SU-DHL-6 (cell line): ENCODE measurements around the gene ART4.

Experiments used
- H2AFZ ChIP-seq: fragments of 200-600 bp; sonication (generic); 2 replicates; pipeline ENCODE4 v1.6.1; 2014; ENCODE audit warnings: low read depth, mild to moderate bottlenecking, moderate library complexity, mixed read lengths, antibody characterized with exemption, low read length; ENCODE audit not compliant: severe bottlenecking
- H3F3A ChIP-seq: fragments of 200-600 bp; shearing (Covaris generic); 2 replicates; pipeline ENCODE4 v1.6.0; 2016; ENCODE audit warnings: antibody characterized with exemption, mild to moderate bottlenecking; ENCODE audit not compliant: insufficient read depth
- H3K27ac ChIP-seq: fragments of 200-600 bp; sonication (generic); 2 replicates; pipeline ENCODE4 v1.5.1; 2016; ENCODE audit warnings: low read depth, mild to moderate bottlenecking, low read length, moderate library complexity, mixed read lengths
- H3K27me3 ChIP-seq: fragments of 200-600 bp; sonication (generic), shearing (Covaris generic); 2 replicates; pipeline ENCODE4 v1.6.0; 2014; ENCODE audit warnings: mild to moderate bottlenecking, low read length
- H3K36me3 ChIP-seq: fragments of 200-600 bp; sonication (generic); 2 replicates; pipeline ENCODE4 v1.6.1; 2014; ENCODE audit warnings: mild to moderate bottlenecking, low read length, mixed read lengths
- H3K4me2 ChIP-seq: fragments of 300-600, 200-600 bp; shearing (Covaris generic), sonication (generic); 2 replicates; pipeline ENCODE4 v1.6.0; 2014; ENCODE audit warnings: low read length, low read depth, mild to moderate bottlenecking; ENCODE audit not compliant: poor library complexity, severe bottlenecking
- H3K4me3 ChIP-seq: fragments of 200-600 bp; sonication (generic); 2 replicates; pipeline ENCODE4 v1.5.1; 2014; ENCODE audit warnings: antibody characterized with exemption, low read length, mild to moderate bottlenecking, mixed read lengths; ENCODE audit not compliant: insufficient read depth, poor library complexity, severe bottlenecking
- H3K79me2 ChIP-seq: fragments of 200-600 bp; sonication (generic); 2 replicates; pipeline ENCODE4 v1.6.1; 2014; ENCODE audit warnings: mild to moderate bottlenecking, low read length, moderate library complexity; ENCODE audit not compliant: insufficient read depth
- H3K9ac ChIP-seq: fragments of 200-600 bp; sonication (generic); 2 replicates; pipeline ENCODE4 v1.7.0; 2014; ENCODE audit warnings: mild to moderate bottlenecking, low read length
- H3K9me2 ChIP-seq: fragments of 200-600 bp; sonication (generic); replicated peaks from 2 replicates; pipeline ENCODE4 v1.6.1; 2014; ENCODE audit warnings: low read length; ENCODE audit not compliant: insufficient read depth
- H3K9me3 ChIP-seq: fragments of 200-600 bp; sonication (generic); 2 replicates; pipeline ENCODE4 v1.6.1; 2014; ENCODE audit warnings: low read length, mixed read lengths; ENCODE audit not compliant: insufficient read depth
- H4K20me1 ChIP-seq: fragments of 200-600 bp; sonication (generic); 2 replicates; pipeline ENCODE4 v1.6.1; 2014; ENCODE audit warnings: low read depth, mild to moderate bottlenecking, antibody characterized with exemption, low read length, moderate library complexity, mixed read lengths
- EZH2phosphoT487 ChIP-seq: fragments of 200-600 bp; sonication (generic), shearing (Covaris generic); conservative IDR thresholded peaks from 2 replicates; pipeline ENCODE4 v1.6.1; 2018; ENCODE audit warnings: mild to moderate bottlenecking, antibody characterized with exemption, low read length, moderate library complexity, mixed read lengths
- TF ChIP-seq, protein P1 (sequence below): fragments of 200-600 bp; sonication (generic); IDR thresholded peaks from one replicate; pipeline ENCODE4 v1.5.1; 2017; ENCODE audit warnings: antibody characterized with exemption, mild to moderate bottlenecking, low read length, moderate library complexity; ENCODE audit not compliant: insufficient read depth, poor library complexity, severe bottlenecking

ART4 gene

DNA sequence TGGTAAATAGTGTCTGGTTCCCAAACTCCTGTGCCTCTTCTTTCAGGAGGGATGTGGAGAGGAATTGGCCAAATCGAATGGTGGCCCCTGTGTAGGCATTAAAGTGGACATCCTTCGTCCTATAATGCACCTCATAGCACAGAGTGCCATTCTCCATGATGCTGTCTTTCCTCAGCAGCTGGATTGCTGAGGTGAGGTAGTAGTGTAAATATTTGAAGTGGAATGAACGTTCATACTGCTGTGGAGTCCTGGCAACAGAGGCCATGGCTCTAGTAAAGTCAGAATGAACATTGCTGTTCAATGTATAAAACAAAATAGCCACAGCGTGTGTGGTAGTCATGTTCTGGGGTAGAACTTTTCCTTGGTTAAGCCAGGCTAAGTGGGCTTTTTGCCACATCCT is 2.7 kb downstream of the ART4 start:
- Histone ChIP-seq H3K36me3 (no peaks in the 10 kb centered on the region), H3F3A (no peaks in the 10 kb centered on the region), H3K4me2 (no peak overlapping the region), H3K9me2 (no peaks in the 10 kb centered on the region), H3K4me3 (no peak overlapping the region), H3K27ac (no peak overlapping the region), H4K20me1 (no peaks in the 10 kb centered on the region), H3K9me3 (no peaks in the 10 kb centered on the region), H3K27me3 (no peaks in the 10 kb centered on the region), H3K9ac (no peak overlapping the region), H2AFZ (no peak overlapping the region), H3K79me2 (no peaks in the 10 kb centered on the region)
- TF ChIP-seq EZH2phosphoT487: no peak
- TF ChIP-seq, protein P1, sequence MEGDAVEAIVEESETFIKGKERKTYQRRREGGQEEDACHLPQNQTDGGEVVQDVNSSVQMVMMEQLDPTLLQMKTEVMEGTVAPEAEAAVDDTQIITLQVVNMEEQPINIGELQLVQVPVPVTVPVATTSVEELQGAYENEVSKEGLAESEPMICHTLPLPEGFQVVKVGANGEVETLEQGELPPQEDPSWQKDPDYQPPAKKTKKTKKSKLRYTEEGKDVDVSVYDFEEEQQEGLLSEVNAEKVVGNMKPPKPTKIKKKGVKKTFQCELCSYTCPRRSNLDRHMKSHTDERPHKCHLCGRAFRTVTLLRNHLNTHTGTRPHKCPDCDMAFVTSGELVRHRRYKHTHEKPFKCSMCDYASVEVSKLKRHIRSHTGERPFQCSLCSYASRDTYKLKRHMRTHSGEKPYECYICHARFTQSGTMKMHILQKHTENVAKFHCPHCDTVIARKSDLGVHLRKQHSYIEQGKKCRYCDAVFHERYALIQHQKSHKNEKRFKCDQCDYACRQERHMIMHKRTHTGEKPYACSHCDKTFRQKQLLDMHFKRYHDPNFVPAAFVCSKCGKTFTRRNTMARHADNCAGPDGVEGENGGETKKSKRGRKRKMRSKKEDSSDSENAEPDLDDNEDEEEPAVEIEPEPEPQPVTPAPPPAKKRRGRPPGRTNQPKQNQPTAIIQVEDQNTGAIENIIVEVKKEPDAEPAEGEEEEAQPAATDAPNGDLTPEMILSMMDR: no peak

DNA sequence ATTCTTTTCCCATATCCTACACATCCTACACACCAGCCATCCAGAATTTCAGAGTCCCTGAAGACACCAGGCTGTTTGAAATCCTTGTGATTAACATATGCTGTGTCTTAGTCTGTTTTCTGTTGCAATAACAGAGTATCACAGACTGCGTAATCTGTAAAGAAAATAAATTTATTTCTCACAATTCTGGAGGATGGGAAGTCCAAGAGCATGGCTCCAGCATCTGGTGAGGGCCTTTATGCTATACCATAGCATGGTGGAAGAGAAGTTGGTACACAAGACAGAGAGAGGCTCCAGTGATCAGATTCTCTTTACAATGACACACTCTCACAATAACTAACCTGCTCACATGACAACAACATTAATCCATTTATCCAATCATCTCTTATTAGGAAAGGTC is 4.1 kb downstream of the ART4 start:
- H3K79me2 ChIP-seq: no peaks in the 10 kb centered on the region
- no peak overlapping the region for H2AFZ ChIP-seq
- no peaks in the 10 kb centered on the region for H4K20me1 ChIP-seq
- no peaks in the 10 kb centered on the region for H3K36me3 ChIP-seq
- H3K4me2 ChIP-seq: no peak overlapping the region
- H3K9me2 ChIP-seq: no peaks in the 10 kb centered on the region
- TF ChIP-seq, protein P1: no peak
- TF ChIP-seq EZH2phosphoT487: no peak
- no peak overlapping the region for H3K9ac ChIP-seq
- no peaks in the 10 kb centered on the region for H3F3A ChIP-seq
- no peak overlapping the region for H3K4me3 ChIP-seq
- H3K27me3 ChIP-seq: no peaks in the 10 kb centered on the region
- H3K9me3 ChIP-seq: no peaks in the 10 kb centered on the region
- H3K27ac ChIP-seq: no peak overlapping the region

DNA sequence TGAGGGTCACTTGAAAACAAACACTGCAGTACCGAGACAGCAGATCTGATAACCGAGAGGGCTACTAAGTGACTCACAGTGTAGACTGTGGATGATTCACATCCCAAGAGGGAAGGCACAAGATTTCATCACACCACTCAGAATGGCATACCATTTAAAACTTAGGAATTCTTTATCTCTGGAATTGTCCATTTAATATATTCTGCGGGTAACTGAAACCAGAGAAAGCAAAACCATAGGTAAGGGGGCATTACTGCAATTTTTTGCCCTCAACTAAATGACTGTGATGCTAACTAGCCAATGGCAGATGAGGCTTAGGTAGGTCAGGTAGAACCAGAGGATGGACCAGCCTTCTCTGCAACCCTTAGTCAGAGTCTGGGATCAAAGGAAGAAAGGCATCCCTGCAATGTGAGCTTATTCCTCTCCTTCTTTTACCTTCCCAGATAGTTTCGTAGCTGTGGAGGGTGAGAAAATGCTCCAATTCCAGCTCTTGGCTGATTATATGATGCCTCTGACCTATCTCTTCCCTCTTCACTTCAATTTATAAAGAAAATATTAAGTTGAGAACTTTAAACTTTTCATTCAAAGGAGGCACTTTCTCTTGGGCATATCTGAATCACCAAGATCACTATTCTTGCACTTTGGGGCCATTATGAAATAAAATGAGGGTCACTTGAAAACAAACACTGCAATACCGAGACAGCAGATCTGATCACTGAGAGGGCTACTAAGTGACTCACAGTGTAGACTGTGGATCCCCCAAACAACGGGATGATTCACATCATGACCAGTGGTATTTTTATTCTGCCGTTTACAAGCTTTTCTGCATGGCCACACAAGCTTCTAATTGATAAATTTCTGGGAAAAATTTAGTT is 6.8 kb downstream of the ART4 start:
- Histone ChIP-seq H3K36me3 (no peaks in the 10 kb centered on the region), H3F3A (no peaks in the 10 kb centered on the region), H3K9me2 (no peaks in the 10 kb centered on the region), H3K4me2 (no peak overlapping the region), H4K20me1 (no peaks in the 10 kb centered on the region), H3K79me2 (no peaks in the 10 kb centered on the region), H3K4me3 (no peak overlapping the region), H3K9me3 (no peaks in the 10 kb centered on the region), H3K27me3 (no peaks in the 10 kb centered on the region), H3K27ac (no peak overlapping the region), H3K9ac (no peak overlapping the region), H2AFZ (no peak overlapping the region)
- no peak for TF ChIP-seq EZH2phosphoT487
- TF ChIP-seq, protein P1: no peak
